Stimulated activated memory B cell treated with anti-CD40 and anti-IgM and Interleukin-4, amounts not matched to agents 10 μg/mL and 1 μg/mL and 100 μg/mL, for 72 hours (primary cell): ENCODE results near the gene NR6A1.

ENCODE experiments used
- ATAC-seq: fragments of 150-1000 bp; cut with Tn5 transposase; 2 replicates; pipeline ENCODE4 v1.10.0; 2021
- H3K27ac Mint-ChIP-seq: one replicate; pipeline ENCODE4 v1.8.0; 2022; ENCODE audit warnings: mild to moderate bottlenecking, mixed read lengths
- H3K27me3 Mint-ChIP-seq: one replicate; pipeline ENCODE4 v1.8.0; 2022; ENCODE audit warnings: mixed read lengths
- H3K36me3 Mint-ChIP-seq: one replicate; pipeline ENCODE4 v1.8.0; 2022; ENCODE audit warnings: mixed read lengths
- H3K4me1 Mint-ChIP-seq: one replicate; pipeline ENCODE4 v1.8.0; 2022; ENCODE audit warnings: mixed read lengths
- H3K4me3 Mint-ChIP-seq: one replicate; pipeline ENCODE4 v1.8.0; 2022; ENCODE audit warnings: mild to moderate bottlenecking, moderate library complexity, mixed read lengths
- H3K9me3 Mint-ChIP-seq: one replicate; pipeline ENCODE4 v1.8.0; 2022; ENCODE audit warnings: mixed read lengths

The NR6A1 gene

DNA sequence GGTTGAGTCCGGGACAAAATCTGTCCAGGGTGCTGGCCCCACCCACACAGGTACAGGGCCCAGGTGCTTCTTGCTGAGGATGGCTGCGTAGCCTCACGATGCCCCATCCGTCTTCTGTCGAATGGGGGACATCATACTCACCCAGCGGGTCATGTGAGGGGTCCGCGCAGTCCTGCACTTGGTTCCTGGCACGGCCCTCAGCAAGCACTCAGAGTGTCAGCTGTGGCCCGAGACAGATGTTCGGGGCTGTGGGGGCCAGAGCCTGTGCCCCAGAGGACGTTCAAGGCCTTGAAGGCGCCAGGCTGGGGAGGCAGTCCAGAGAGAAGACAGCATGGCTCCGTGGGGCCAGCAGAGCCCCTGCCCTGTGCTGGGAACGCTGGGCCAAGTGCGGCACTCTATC lies 291.7 kb downstream of the NR6A1 start:
- no peak overlapping the region for H3K27ac Mint-ChIP-seq
- H3K36me3 Mint-ChIP-seq = no peaks in the 10 kb centered on the region
- H3K4me3 Mint-ChIP-seq = no peak overlapping the region
- H3K9me3 Mint-ChIP-seq = peaks cover 9% of the 10 kb centered on the region
- no peak for ATAC-seq
- H3K27me3 Mint-ChIP-seq = peaks cover 49% of the 10 kb centered on the region
- peaks cover 14% of the 10 kb centered on the region for H3K4me1 Mint-ChIP-seq

DNA sequence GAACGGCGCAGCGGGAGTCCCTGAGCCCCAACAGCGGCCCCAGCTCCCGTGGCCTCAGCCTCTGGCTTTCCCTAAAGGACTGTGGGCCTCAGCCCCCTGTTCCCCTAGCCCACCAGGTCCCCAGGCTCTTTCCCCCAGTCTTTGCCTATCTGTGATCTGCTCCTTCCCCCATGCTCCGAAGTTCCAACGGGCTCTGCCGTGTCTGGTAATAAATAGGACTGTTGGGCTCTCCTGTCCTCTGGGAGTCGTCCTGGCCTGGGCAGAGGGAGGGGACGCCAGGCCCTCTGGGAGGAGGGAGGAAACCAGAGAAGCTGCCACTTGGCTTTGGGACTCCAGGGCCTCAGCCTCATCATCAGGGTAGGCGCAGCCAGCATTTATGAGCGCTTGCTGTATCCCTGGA lies 292.8 kb downstream of the NR6A1 start:
- no peak overlapping the region for H3K4me3 Mint-ChIP-seq
- H3K4me1 Mint-ChIP-seq = peaks cover 14% of the 10 kb centered on the region
- peaks cover 59% of the 10 kb centered on the region for H3K27me3 Mint-ChIP-seq
- H3K9me3 Mint-ChIP-seq = peaks cover 2% of the 10 kb centered on the region
- H3K27ac Mint-ChIP-seq = no peak overlapping the region
- ATAC-seq = no peak
- H3K36me3 Mint-ChIP-seq = no peaks in the 10 kb centered on the region

DNA sequence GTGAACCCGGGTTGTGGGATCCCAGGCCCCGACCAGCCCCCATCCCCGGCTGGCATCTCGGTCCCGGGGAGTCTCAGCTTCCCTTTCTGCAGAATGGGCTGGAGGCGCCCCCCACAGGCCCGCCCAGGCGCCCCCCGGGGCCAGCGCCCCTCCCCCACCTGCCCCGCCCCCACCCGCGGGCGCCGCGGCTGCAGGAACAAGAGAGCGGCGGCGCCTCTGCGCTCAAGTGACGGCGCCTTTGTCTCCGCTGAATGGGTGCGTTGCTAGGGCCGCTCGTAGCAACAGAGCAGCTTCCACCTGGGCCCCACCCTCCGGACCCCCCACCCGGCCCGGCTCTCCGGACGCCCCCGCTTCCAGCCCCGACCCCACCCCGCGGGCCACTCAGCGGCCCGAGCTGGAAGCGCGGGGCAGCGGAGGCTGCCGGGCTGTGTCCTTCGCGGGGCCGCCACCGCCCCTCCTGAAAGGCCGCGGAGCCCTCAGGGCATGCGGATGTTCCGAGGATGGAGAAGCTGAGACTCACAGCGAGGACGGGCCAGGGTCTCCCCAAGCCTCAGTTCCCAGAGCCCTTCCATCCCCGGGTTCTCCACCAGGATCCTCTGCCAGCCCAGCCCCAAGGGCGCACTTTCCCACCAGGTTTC lies 293.3 kb downstream of the NR6A1 start:
- peaks cover 14% of the 10 kb centered on the region for H3K4me1 Mint-ChIP-seq
- no peaks in the 10 kb centered on the region for H3K36me3 Mint-ChIP-seq
- H3K9me3 Mint-ChIP-seq = no peaks in the 10 kb centered on the region
- H3K4me3 Mint-ChIP-seq = no peak overlapping the region
- ATAC-seq = no peak
- peaks cover 65% of the 10 kb centered on the region for H3K27me3 Mint-ChIP-seq
- H3K27ac Mint-ChIP-seq = no peak overlapping the region

DNA sequence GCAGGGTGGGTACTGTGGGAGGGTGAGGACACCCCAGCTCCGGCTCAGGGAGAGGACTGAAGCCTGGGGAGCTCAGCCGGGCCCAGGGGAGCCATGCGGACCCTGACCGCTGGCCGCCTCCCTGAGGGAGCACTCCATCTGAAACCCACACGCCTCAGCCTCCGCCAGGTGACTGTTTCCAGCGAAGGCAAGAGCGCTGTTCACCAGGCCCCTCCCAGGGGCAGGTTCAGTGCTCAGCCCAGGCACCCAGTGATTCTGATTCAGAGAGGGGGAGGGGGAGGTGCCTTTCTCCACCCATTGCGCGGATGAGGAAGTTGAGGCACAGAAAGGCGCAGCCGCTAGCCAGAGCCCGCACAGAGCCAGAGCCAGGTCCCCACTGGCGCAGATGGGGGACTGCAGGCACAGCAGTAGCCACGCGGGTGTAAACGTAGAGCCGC lies 293.9 kb downstream of the NR6A1 start:
- no peak overlapping the region for H3K27ac Mint-ChIP-seq
- H3K27me3 Mint-ChIP-seq = peaks cover 71% of the 10 kb centered on the region
- no peaks in the 10 kb centered on the region for H3K36me3 Mint-ChIP-seq
- no peak for ATAC-seq
- H3K9me3 Mint-ChIP-seq = no peaks in the 10 kb centered on the region
- peaks cover 14% of the 10 kb centered on the region for H3K4me1 Mint-ChIP-seq
- no peak overlapping the region for H3K4me3 Mint-ChIP-seq

DNA sequence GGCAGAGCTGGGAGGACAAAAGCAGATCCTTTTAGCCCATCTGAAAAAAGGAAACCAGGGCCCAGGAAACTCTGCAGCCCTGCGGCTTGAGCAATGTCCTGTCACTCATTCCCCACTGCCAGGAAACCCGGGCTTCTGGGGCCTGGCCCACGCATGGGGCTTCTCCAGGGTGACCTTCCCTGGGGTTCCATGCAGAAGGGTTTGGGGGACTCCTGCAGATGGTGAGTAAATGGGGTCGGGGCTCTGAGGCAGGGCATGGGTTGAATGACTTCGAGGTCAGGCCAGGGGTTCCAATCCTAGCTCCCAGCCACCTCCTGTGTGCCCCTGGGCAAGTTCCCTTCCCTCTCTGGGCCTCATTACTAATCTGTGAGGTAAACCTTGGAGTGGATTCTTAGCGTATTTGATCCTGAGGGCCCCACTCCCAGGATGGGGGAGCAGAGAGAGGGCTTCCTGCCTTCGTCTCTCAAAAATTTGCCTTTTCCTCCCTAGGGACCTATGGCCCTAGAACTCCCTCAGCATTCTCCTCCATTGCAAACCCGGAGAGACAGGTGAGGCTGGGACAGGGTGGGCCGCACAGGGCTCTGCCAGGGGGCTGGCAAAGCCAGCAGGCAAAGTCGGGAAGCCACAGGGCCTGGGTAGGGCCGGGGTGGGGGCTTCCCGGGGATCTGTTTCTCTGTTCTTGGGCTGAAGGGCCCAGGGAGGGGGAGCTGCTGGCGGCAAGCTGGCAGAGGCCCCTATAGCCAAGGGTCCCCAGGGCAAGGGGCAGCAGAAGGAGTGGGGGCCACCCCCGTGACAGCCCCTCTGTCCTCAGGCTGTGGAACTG lies 295.0 kb downstream of the NR6A1 start:
- no peaks in the 10 kb centered on the region for H3K9me3 Mint-ChIP-seq
- ATAC-seq = no peak
- H3K27me3 Mint-ChIP-seq = peaks cover 82% of the 10 kb centered on the region
- no peak overlapping the region for H3K27ac Mint-ChIP-seq
- H3K4me3 Mint-ChIP-seq = no peak overlapping the region
- no peaks in the 10 kb centered on the region for H3K36me3 Mint-ChIP-seq
- peaks cover 14% of the 10 kb centered on the region for H3K4me1 Mint-ChIP-seq

DNA sequence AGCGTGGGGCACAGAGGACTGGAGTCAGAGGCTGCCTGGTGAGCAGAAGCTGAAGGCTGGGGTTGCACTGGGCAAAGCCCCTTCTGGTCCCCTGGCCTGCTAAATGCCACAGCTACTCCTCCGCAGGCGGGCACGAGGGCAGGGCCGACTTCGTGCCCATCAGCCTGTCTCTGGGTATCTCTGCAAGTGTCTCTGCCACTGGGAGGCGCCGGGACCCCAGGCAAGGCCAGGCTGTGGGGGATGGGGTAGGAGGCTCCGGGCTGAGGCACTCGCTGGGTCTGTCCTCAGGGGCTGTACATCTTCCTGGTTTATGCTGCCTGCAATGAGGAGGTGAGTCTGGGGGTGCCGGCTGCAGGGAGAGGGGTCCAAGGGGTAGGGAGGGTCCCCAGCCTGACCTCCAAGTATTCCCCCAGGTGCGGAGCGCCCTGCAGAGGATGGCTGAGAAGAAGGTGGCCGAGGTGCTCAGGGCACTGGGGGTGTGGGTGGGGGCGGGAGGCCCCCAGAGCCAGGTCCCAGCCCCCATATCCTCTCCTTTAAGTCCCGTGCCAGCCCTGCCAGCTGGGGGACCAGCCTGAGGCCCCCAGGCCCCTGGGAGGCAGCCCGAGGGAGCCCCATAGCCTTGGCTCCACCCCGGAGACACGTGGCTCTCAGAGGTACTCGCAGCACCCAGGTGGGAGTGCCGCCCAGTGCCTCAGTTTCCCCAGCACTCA lies 295.8 kb downstream of the NR6A1 start:
- H3K4me1 Mint-ChIP-seq = peaks cover 12% of the 10 kb centered on the region
- no peak for ATAC-seq
- H3K27me3 Mint-ChIP-seq = peaks cover 88% of the 10 kb centered on the region
- no peaks in the 10 kb centered on the region for H3K9me3 Mint-ChIP-seq
- no peak overlapping the region for H3K4me3 Mint-ChIP-seq
- no peak overlapping the region for H3K27ac Mint-ChIP-seq
- no peaks in the 10 kb centered on the region for H3K36me3 Mint-ChIP-seq

DNA sequence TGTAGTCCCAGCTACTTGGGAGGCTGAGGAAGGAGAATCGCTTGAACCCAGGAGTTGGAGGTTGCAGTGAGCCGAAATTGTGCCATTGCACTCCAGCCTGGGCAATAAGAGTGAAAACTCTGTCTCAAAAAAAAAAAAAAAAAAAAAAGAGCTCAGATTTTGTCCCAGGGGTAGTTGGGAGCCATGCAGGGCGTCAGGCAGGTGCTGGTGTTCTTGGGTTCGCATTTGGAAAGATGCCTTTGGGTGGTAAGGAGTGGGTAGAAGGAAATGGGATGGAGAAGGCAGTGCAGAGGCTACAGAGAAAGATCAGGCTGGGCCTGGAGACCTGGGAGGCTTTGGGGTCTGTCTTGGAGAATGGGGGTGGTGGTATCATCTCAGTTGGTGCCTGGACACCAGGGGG lies 297.0 kb downstream of the NR6A1 start:
- no peaks in the 10 kb centered on the region for H3K36me3 Mint-ChIP-seq
- H3K27ac Mint-ChIP-seq = no peak overlapping the region
- H3K9me3 Mint-ChIP-seq = no peaks in the 10 kb centered on the region

DNA sequence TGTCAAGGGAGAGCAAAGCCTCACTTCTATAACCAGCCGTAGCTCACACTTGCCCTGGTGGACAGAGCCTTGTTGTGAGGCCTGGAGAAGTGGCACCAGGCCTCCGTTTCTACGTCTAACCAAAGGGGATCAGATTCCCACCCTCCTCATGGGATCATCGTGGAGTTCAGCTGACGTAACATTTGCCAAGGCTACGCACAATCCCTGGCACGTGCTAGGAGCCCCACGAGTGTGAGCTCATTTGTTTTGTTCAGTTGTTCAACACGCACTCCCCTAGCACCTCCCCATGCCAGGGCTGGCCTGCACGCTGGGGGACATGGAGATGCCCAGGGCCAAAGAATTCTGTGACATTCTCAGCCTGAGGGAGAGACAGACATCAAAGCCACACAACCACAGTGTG lies 297.8 kb downstream of the NR6A1 start:
- Mint-ChIP-seq H3K36me3 (no peaks in the 10 kb centered on the region), H3K27me3 (peaks cover 77% of the 10 kb centered on the region), H3K27ac (no peak overlapping the region), H3K4me3 (no peak overlapping the region), H3K9me3 (no peaks in the 10 kb centered on the region), H3K4me1 (peaks cover 13% of the 10 kb centered on the region)
- no peak for ATAC-seq

More for the DNA sequence above, 297.0 kb downstream of the NR6A1 start:
- H3K27me3 Mint-ChIP-seq = peaks cover 77% of the 10 kb centered on the region
- ATAC-seq = no peak
- H3K4me1 Mint-ChIP-seq = peaks cover 5% of the 10 kb centered on the region
- H3K4me3 Mint-ChIP-seq = no peak overlapping the region

DNA sequence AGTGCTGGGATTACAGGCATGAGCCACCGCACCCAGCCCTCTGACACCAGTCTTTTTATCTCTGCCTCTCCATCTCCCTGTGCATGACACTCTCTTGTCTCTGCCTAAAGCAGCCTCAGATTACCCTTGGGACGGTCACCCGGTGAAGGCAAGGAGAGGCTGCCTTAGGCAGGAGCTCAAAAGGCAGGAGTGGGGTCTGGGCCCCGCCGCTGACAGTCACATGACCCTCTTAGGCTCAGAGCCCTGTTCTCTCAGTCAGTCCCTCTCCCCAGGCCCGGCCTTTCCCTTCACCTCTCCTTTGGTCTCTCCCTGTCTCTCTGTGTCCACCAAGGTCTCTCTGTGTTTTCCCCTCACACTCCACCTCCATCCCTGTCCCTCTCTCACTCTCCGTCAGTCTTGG lies 298.3 kb downstream of the NR6A1 start:
- Mint-ChIP-seq H3K4me3 (no peak overlapping the region), H3K9me3 (no peaks in the 10 kb centered on the region), H3K36me3 (no peaks in the 10 kb centered on the region), H3K27ac (no peak overlapping the region), H3K27me3 (peaks cover 78% of the 10 kb centered on the region), H3K4me1 (peaks cover 14% of the 10 kb centered on the region)
- ATAC-seq = no peak

DNA sequence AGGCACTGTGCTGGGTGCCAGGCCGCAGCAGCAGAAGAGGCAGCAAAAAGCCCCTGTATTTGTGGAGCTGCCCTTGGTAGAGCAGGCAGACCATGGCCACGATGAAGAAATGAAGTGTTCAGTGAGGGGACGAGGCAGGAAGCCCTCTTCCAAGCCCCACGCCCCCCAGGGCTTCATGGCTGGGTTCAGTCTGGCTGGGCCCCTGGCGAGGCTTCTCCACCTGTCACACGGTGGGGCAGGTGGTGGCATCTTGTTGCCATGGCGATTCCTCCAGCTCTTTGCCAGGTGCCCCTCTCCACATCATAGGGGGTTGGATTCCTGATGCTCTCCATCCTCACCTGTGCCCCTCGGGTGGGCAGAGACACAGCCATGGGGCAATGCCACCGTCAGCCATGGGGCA lies 299.4 kb downstream of the NR6A1 start:
- H3K27ac Mint-ChIP-seq = no peak overlapping the region
- H3K9me3 Mint-ChIP-seq = no peaks in the 10 kb centered on the region
- peaks cover 78% of the 10 kb centered on the region for H3K27me3 Mint-ChIP-seq
- no peaks in the 10 kb centered on the region for H3K36me3 Mint-ChIP-seq
- H3K4me3 Mint-ChIP-seq = no peak overlapping the region
- no peak for ATAC-seq
- H3K4me1 Mint-ChIP-seq = peaks cover 14% of the 10 kb centered on the region

DNA sequence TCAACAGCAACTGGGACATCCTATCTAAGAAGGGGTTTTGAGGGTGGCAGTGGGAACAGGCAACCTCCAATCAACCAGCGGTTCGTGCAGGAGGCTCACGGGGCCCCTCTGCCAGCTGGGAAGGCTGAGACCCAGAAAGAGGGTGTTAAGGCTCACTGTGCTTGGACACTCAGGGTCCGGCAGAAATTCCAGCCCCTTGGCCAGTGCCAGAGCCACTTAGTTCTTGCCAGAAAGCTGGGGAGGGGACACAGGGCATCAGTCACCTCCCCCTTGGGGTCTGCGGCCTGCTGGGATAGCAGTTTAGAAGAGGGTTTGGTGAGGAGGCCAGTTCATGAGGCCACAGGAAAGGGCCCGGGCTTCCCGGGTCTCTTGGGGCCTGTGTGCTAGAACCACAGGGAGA lies 300.4 kb downstream of the NR6A1 start:
- H3K27ac Mint-ChIP-seq = no peak overlapping the region
- H3K36me3 Mint-ChIP-seq = no peaks in the 10 kb centered on the region
- H3K9me3 Mint-ChIP-seq = no peaks in the 10 kb centered on the region
- H3K4me1 Mint-ChIP-seq = peaks cover 14% of the 10 kb centered on the region
- no peak for ATAC-seq
- H3K27me3 Mint-ChIP-seq = peaks cover 70% of the 10 kb centered on the region
- no peak overlapping the region for H3K4me3 Mint-ChIP-seq

DNA sequence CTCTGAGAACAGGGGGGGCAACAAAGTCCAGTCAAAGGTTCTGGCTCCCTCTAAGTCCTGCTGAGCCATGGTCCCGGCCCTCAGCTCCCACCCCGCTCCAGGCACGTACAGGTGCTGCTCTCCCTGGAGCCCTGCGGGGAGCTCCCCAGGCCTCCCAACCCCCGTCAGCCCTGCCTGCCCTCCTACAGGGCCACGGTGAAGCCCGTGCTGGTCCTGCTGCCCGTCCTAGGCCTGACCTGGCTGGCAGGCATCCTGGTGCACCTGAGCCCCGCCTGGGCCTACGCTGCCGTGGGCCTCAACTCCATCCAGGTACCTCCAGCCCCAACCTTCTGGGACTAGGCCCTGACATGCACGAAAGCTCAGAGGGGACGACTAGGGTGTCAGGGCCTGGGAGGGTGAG lies 300.8 kb downstream of the NR6A1 start:
- Mint-ChIP-seq H3K27ac (no peak overlapping the region), H3K36me3 (no peaks in the 10 kb centered on the region), H3K27me3 (peaks cover 71% of the 10 kb centered on the region), H3K4me3 (no peak overlapping the region), H3K4me1 (peaks cover 14% of the 10 kb centered on the region), H3K9me3 (no peaks in the 10 kb centered on the region)
- no peak for ATAC-seq

DNA sequence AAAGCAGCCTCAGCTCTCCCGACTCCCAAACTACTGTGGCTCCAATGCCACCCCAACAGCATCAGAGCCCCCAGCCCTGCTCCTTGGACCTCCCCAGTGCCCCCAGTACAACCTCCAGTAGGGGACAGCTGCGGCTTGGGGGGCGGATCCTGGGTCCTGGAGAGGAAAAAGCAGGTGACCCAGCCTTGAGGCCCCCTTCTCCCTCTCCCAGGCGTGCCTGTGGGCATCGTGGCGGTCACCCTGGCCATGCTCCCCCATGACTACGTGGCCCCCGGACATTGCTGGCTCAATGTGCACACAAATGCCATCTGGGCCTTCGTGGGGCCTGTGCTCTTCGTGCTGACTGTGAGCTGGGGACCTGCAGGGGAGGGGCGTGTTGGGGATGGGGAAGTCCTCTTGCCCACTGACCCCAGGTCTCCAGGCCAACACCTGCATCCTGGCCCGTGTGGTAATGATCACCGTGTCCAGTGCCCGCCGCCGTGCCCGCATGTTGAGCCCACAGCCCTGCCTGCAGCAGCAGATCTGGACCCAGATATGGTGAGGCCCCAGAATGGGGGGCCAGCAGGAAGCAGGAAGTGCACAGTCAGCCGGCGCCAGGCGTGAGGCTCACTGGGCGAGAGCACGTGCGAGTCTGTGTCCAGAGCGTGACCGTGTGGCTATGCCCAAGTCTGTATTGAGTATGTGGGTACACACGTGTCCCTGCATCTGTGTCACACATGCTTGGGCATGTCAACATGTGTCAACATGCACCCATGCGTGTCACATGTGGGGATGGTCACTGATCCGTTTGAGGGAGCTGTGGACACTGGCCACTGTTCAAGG lies 301.9 kb downstream of the NR6A1 start:
- H3K9me3 Mint-ChIP-seq = no peaks in the 10 kb centered on the region
- H3K4me1 Mint-ChIP-seq = peaks cover 9% of the 10 kb centered on the region
- H3K4me3 Mint-ChIP-seq = no peak overlapping the region
- no peak overlapping the region for H3K27ac Mint-ChIP-seq
- H3K27me3 Mint-ChIP-seq = peaks cover 67% of the 10 kb centered on the region
- H3K36me3 Mint-ChIP-seq = no peaks in the 10 kb centered on the region
- ATAC-seq = no peak

DNA sequence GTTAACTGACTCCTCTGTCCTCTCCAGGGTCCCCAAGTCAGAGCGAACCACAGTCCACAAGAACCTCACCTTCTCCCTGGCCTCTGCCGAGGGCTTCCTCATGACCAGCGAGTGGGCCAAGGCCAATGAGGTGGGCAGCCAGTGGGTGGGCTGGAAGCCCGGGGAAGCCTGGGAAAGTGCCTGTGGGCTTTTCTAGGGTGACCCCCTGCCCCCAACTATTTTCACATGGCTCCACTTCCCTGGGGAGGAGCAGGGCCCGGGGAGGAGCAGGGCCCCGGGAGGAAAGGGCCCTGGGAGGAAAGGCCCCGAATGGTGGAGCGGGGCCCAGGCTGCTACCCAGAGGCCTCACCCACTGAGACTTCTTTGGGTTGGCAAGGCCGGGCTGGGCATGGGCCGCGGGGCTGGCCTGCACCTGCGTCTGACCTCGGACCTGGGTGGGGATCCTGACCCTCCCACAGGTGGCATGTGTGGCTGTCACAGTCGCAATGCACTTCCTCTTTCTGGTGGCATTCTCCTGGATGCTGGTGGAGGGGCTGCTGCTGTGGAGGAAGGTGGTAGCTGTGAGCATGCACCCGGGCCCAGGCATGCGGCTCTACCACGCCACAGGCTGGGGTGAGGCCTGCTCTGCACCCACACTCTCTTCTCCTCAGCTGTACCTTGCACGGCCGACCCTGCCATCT lies 302.9 kb downstream of the NR6A1 start:
- no peak overlapping the region for H3K27ac Mint-ChIP-seq
- no peak overlapping the region for H3K4me3 Mint-ChIP-seq
- peaks cover 3% of the 10 kb centered on the region for H3K9me3 Mint-ChIP-seq
- H3K36me3 Mint-ChIP-seq = no peaks in the 10 kb centered on the region
- H3K27me3 Mint-ChIP-seq = peaks cover 57% of the 10 kb centered on the region
- ATAC-seq = peak; percentile 6
- H3K4me1 Mint-ChIP-seq = peaks cover 9% of the 10 kb centered on the region
